SW480 (cell line): ENCODE data around the gene ZNF552.
"Not testable (repeated sequence)": the region's sequence is repeated elsewhere in the genome, so short reads cannot be mapped to it uniquely, and the experiment has no call there.

Source experiments
- DNase-seq: peaks from one replicate; pipeline ENCODE4 v3.0.0-alpha.2; 2016; ENCODE audit warnings: low spot score

Gene ZNF552

GRCh38 chr19:57818378-57818777 is 3.7 kb upstream of the ZNF552 start:
- no peak for DNase-seq

- no peak for DNase-seq
Observed at GRCh38 chr19:57817976-57818375, 3.3 kb upstream of the ZNF552 start.

GRCh38 chr19:57816652-57817051 is 1.9 kb upstream of the ZNF552 start:
- no peak for DNase-seq

GRCh38 chr19:57815247-57816075 is 748 bp upstream of the ZNF552 start:
- DNase-seq: no peak

- DNase-seq: no peak
Observed at GRCh38 chr19:57813919-57814504, 701 bp downstream of the ZNF552 start.

GRCh38 chr19:57812975-57813820 is 1.5 kb downstream of the ZNF552 start:
- DNase-seq: not testable (repeated sequence)

GRCh38 chr19:57812226-57812625 is 2.5 kb downstream of the ZNF552 start:
- no peak for DNase-seq

GRCh38 chr19:57810410-57811295 is 4.1 kb downstream of the ZNF552 start:
- DNase-seq: not testable (repeated sequence)

GRCh38 chr19:57807541-57807940 is 7.2 kb downstream of the ZNF552 start:
- DNase-seq: no peak

- DNase-seq: no peak
Observed at GRCh38 chr19:57803594-57804325, 11.0 kb downstream of the ZNF552 start.

- no peak for DNase-seq
Observed at GRCh38 chr19:57803265-57803593, 11.5 kb downstream of the ZNF552 start.

- no peak for DNase-seq
Observed at GRCh38 chr19:57802269-57802668, 12.4 kb downstream of the ZNF552 start.

GRCh38 chr19:57800696-57801095 is 14.0 kb downstream of the ZNF552 start:
- DNase-seq: no peak

- not testable (repeated sequence) for DNase-seq
Observed at GRCh38 chr19:57796580-57796979, 18.1 kb downstream of the ZNF552 start.

GRCh38 chr19:57789288-57789687 is 25.4 kb downstream of the ZNF552 start:
- no peak for DNase-seq

GRCh38 chr19:57788114-57788692 is 26.5 kb downstream of the ZNF552 start:
- DNase-seq: no peak

- no peak for DNase-seq
Observed at GRCh38 chr19:57786906-57787305, 27.8 kb downstream of the ZNF552 start.

- no peak for DNase-seq
Observed at GRCh38 chr19:57786286-57786685, 28.4 kb downstream of the ZNF552 start.

- DNase-seq: no peak
Observed at GRCh38 chr19:57779220-57779845, 35.4 kb downstream of the ZNF552 start.

- no peak for DNase-seq
Observed at GRCh38 chr19:57778336-57778735, 36.4 kb downstream of the ZNF552 start.
